Measurements from ENCODE around the gene RB1. TPM values are rescaled to one million over a fixed set of nuclear protein-coding genes. Genes with fewer than 3 reads are reported as not detected.

The RB1 gene
- total RNA-seq, 1 donor from 2014 or later: 12.4 TPM

DNA sequence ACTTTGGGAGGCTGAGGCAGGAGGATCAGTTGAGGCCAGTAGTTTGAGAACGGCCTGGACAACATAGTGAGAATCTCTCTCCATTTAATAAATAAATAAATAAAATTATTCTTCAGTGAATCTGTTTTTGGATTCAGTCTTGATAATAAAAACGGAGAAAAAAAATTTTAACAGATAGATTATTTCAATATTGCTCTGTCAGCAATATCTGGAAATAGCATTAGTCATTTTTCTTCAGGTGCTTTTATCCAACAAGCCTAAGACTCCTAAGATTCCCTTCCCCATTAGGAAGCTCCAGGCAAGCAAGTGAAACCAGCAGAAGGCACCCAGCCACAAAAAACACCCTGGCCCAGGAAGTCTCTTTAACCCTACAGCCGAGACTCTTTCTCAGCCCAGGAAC lies 130.6 kb downstream of the RB1 start:
- Histone ChIP-seq H3K4me3 (ENCODE audit: low read depth, low read length) (no peak overlapping the region), H3K36me3 (ENCODE audit: control insufficient read depth, insufficient read depth, low read length) (no peaks in the 10 kb centered on the region), H3K27me3 (ENCODE audit: control insufficient read depth, insufficient read depth, low read length) (no peaks in the 10 kb centered on the region)
- DNase-seq (ENCODE audit: low read depth): no peak
- TF ChIP-seq, protein P1, sequence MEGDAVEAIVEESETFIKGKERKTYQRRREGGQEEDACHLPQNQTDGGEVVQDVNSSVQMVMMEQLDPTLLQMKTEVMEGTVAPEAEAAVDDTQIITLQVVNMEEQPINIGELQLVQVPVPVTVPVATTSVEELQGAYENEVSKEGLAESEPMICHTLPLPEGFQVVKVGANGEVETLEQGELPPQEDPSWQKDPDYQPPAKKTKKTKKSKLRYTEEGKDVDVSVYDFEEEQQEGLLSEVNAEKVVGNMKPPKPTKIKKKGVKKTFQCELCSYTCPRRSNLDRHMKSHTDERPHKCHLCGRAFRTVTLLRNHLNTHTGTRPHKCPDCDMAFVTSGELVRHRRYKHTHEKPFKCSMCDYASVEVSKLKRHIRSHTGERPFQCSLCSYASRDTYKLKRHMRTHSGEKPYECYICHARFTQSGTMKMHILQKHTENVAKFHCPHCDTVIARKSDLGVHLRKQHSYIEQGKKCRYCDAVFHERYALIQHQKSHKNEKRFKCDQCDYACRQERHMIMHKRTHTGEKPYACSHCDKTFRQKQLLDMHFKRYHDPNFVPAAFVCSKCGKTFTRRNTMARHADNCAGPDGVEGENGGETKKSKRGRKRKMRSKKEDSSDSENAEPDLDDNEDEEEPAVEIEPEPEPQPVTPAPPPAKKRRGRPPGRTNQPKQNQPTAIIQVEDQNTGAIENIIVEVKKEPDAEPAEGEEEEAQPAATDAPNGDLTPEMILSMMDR (IDR thresholded peaks at IDR 0.05; ENCODE audit: insufficient read depth, low read length, severe bottlenecking): no peak
- FAIRE-seq: no peak

DNA sequence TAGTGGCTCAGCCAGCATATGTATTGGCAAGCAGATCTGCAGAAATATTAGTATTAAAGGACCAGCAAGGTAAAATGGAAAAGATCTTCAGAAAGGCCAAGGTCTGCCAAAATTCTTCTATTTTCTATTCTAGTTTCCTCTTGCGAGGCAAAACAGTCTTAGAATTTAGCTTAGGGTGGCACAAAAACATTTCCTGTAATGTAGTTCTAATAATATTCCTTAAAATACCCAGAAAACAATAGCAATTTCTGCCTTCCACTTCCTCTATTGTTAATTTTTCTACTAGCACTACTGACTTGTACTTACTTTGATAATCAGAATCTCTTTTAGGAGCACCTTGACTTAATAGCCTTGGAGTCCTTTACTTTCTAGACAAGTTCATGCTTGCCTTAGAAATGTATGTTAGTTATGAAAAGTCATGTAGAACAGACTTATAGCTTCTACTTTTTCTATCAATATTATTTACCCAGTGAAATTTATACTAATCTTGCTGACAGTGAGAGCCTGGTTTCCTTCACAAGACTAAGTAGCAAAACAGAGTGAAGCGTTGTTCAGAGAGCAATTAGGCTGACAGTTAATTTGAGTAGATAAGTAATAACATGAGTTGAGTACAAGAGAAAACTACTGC lies 133.2 kb downstream of the RB1 start:
- Histone ChIP-seq H3K36me3 (ENCODE audit: control insufficient read depth, insufficient read depth, low read length) (no peaks in the 10 kb centered on the region), H3K4me3 (ENCODE audit: low read depth, low read length) (no peak overlapping the region), H3K27me3 (ENCODE audit: control insufficient read depth, insufficient read depth, low read length) (no peaks in the 10 kb centered on the region)
- FAIRE-seq (no peak), DNase-seq (ENCODE audit: low read depth) (peak; percentile 74)
- TF ChIP-seq, protein P1 (IDR thresholded peaks at IDR 0.05; ENCODE audit: insufficient read depth, low read length, severe bottlenecking): no peak

DNA sequence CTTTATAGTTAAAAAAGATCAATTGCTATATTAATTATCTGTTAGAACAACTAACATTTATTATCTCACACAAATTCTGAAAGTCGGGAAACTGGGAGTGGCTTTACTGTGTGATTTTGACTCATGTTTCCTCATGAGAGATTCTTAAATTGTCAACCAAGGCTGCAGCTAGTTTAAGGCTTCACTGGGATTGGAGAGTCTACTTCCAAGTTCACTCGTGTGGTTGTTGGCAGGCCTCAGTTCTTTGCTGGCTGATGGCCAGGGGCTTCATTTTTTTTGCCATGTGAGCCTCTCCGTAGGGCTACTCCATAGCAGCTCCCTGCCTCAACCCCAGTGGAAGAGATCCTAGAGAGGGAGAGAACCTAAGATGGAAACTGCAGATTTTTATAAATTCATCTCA lies 133.8 kb downstream of the RB1 start:
- H3K4me3 ChIP-seq (ENCODE audit: low read depth, low read length): no peak overlapping the region
- no peaks in the 10 kb centered on the region for H3K36me3 ChIP-seq (ENCODE audit: control insufficient read depth, insufficient read depth, low read length)
- TF ChIP-seq, protein P1 (IDR thresholded peaks at IDR 0.05; ENCODE audit: insufficient read depth, low read length, severe bottlenecking): no peak
- DNase-seq (ENCODE audit: low read depth) (peak; percentile 70), FAIRE-seq (no peak)
- H3K27me3 ChIP-seq (ENCODE audit: control insufficient read depth, insufficient read depth, low read length): no peaks in the 10 kb centered on the region

DNA sequence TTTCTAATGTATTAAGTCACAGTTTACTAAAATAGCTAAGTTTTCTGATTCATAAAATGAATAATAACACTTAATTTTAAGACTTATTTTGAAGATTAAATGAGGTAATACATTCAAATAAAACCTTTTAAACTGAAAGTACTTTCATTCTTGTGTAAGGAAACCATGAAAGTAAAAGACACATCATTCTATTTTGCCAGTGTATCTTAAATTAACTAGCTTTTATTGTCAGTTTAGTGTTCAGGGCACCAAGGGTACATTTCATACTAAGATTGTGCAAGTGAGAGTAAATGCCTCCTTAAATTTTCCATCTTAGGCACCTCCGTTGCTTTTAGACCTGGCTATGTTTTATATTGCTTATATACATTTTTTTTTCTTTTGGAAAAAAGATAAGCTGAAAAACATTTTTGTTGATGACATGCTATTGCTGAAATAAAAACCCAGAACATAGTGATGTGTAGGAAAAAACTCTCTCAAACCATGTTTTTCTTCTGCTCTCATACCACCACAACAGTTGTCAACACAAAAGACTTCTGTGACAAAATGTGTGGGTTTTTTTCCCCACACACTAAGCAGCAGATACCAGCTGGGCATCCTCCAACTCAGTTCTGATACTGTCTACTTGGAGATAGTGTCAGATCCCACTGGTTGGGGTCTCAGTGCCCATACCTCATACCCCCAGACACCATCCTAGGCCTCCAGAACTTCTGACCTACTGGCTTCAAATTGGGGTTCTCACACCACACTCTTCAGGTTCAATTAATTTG lies 140.1 kb downstream of the RB1 start:
- no peak for DNase-seq (ENCODE audit: low read depth)
- no peaks in the 10 kb centered on the region for H3K36me3 ChIP-seq (ENCODE audit: control insufficient read depth, insufficient read depth, low read length)
- H3K27me3 ChIP-seq (ENCODE audit: control insufficient read depth, insufficient read depth, low read length): no peaks in the 10 kb centered on the region
- TF ChIP-seq, protein P1 (IDR thresholded peaks at IDR 0.05; ENCODE audit: insufficient read depth, low read length, severe bottlenecking): no peak
- no peak for FAIRE-seq
- H3K4me3 ChIP-seq (ENCODE audit: low read depth, low read length): no peak overlapping the region

DNA sequence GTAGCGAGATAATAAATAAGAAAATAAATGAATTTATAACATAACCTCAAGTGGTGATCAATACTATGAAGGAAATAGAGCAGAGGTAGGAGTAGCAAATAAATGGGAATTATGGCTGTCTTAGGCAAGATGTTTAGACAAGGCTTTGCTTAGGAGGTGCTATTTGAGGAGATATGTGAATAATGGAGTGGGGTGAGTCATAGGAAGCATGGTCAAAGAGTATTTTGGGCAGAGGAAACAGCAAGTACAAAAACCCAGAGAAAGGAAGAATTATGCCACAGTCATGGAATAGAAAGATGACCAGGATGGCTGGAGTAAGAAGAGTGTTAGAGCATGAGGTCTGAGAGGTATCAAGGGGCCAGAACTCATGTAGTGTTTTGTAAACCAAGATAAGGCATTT lies 142.9 kb downstream of the RB1 start:
- peak; percentile 78 for DNase-seq (ENCODE audit: low read depth)

More for the DNA sequence above, 142.9 kb downstream of the RB1 start:
- TF ChIP-seq, protein P1 (IDR thresholded peaks at IDR 0.05; ENCODE audit: insufficient read depth, low read length, severe bottlenecking): no peak
- no peak for FAIRE-seq
- H3K4me3 ChIP-seq (ENCODE audit: low read depth, low read length): no peak overlapping the region
- H3K36me3 ChIP-seq (ENCODE audit: control insufficient read depth, insufficient read depth, low read length): no peaks in the 10 kb centered on the region
- H3K27me3 ChIP-seq (ENCODE audit: control insufficient read depth, insufficient read depth, low read length): no peaks in the 10 kb centered on the region
